ENCODE data around the gene CEP350. TPM values are rescaled to one million over a fixed set of nuclear protein-coding genes. Genes with fewer than 3 reads are reported as not detected.

Gene CEP350
- total and polyA plus RNA-seq, 10 of the 15 experiments (the other 5 are each of a cell fraction or from before 2014, with no cell fraction given): 5.2 to 46.0 (median 23.1) TPM

- TF ChIP-seq SKIL (IDR thresholded peaks at IDR 0.05; ENCODE audit: low read depth, poor library complexity, severe bottlenecking) (no peak), SREBF2 (IDR thresholded peaks at IDR 0.05; ENCODE audit: low read length) (no peak), IRF4 (IDR thresholded peaks at IDR 0.05; ENCODE audit: low read depth, low read length) (no peak)
These were observed 30.3 kb downstream of the CEP350 start (continued) for GRCh38 chr1:179984942-179985341.

- Histone ChIP-seq H3K9ac (ENCODE audit: control insufficient read depth, insufficient read depth, low read length) (no peak overlapping the region), H3K9me3 (replicated peaks; ENCODE audit: control insufficient read depth, insufficient read depth, low read length) (no peaks in the 10 kb centered on the region), H3K36me3 (ENCODE audit: control insufficient read depth in 2 of 2, insufficient read depth in 2 of 2, low read length in 1 of 2) (peaks cover 0 to 8% of the 10 kb centered on the region in 2 experiments; a peak in 3 of 4 replicates), H3K4me2 (ENCODE audit: control insufficient read depth, insufficient read depth) (no peak overlapping the region), H3K79me2 (ENCODE audit: control insufficient read depth, insufficient read depth, low read length) (peaks cover under 1% of the 10 kb centered on the region), H3K4me3 (no peak overlapping the region), H3K27me3 (replicated peaks in 1 of 2; ENCODE audit: control insufficient read depth in 2 of 2, insufficient read depth in 2 of 2, low read length in 1 of 2) (no peaks in the 10 kb centered on the region), H3K4me1 (ENCODE audit: control insufficient read depth, insufficient read depth, low read length) (peaks cover 10% of the 10 kb centered on the region), H3K27ac (ENCODE audit: control insufficient read depth, insufficient read depth) (no peak overlapping the region), H2AFZ (ENCODE audit: control insufficient read depth, low read depth, low read length) (no peak overlapping the region), H4K20me1 (ENCODE audit: control insufficient read depth, insufficient read depth) (no peaks in the 10 kb centered on the region)
- TF ChIP-seq IRF3 (IDR thresholded peaks at IDR 0.05): no peak
- TF ChIP-seq RB1 (IDR thresholded peaks at IDR 0.05; ENCODE audit: borderline replicate concordance): no peak
- TF ChIP-seq SRF (IDR thresholded peaks at IDR 0.05; ENCODE audit: low read depth in 2 of 2, low read length in 2 of 2): no peak
- no peak for TF ChIP-seq RUNX3 (IDR thresholded peaks at IDR 0.05; ENCODE audit: low read length)
- TF ChIP-seq CBX5 (IDR thresholded peaks at IDR 0.05; ENCODE audit: low read depth): no peak
- TF ChIP-seq PRDM15 (CRISPR knock-in tag; IDR thresholded peaks at IDR 0.05): no peak
- no peak for TF ChIP-seq EGR1 (IDR thresholded peaks at IDR 0.05; ENCODE audit: borderline replicate concordance in 1 of 2, low read depth in 2 of 2, low read length in 2 of 2)
- no TSS peak for BruUV-seq (replicated peaks)
- no peak for DNase-seq (ENCODE audit: low read depth, low spot score)
- CTCF ChIA-PET: interaction anchor here (0.7 to 1.4 kb wide), 3 partner anchors 17 to 188 kb away, joined by 3 to 4 read pairs (median 3); no protein-coding TSS in a partner anchor
- FAIRE-seq: no peak
- RAD21 ChIA-PET (ENCODE audit: unreplicated experiment): no interaction called here
- SMC1A ChIA-PET (ENCODE audit: uncharacterized antibody, unreplicated experiment): no interaction called here
- POLR2A ChIA-PET: no interaction called here
- intact Hi-C loops (cut with micrococcal nuclease; ENCODE audit: unreplicated experiment) (no loop called here), in situ Hi-C loops (cut with MboI) (no loop called here)
- no peak for ATAC-seq
- WGBS (ENCODE audit: insufficient coverage, insufficient replicate concordance, low lambda C conversion rate, missing lambda C conversion rate): 99% methylated on average over 3 of the region's 3 CpGs
These were observed 36.2 kb downstream of the CEP350 start for GRCh38 chr1:179990847-179991246.

Data from GM12878 (cell line).